Astrocyte (in vitro differentiated cells and primary cell): ENCODE measurements around the gene RAP1B. TPM values are rescaled to one million over a fixed set of nuclear protein-coding genes. Genes with fewer than 3 reads are reported as not detected.

ENCODE experiments used
- DNase-seq: peaks from one replicate; pipeline ENCODE4 v3.0.0-alpha.2; 2010; ENCODE audit warnings: low read depth
- FAIRE-seq: peaks from 2 replicates; lab custom pipeline; 2011; peaks lifted over from hg19 to GRCh38; lab: Jason Lieb, UNC
- H2AFZ ChIP-seq: 2 replicates; pipeline ENCODE4 v1.6.0; 2012; ENCODE audit warnings: low read depth, low read length, inconsistent platforms
- H3K27ac ChIP-seq: 2 replicates; pipeline ENCODE4 v1.5.1; 2011; ENCODE audit warnings: low read depth, low read length, inconsistent platforms
- H3K27me3 ChIP-seq: 2 replicates; pipeline ENCODE4 v1.6.0; 2011; ENCODE audit warnings: low read length, inconsistent platforms; ENCODE audit not compliant: insufficient read depth
- H3K36me3 ChIP-seq: 2 replicates; pipeline ENCODE4 v1.5.1; 2011; ENCODE audit warnings: low read length, inconsistent platforms; ENCODE audit not compliant: insufficient read depth
- H3K4me1 ChIP-seq: 2 replicates; pipeline ENCODE4 v1.5.1; 2011; ENCODE audit warnings: low read length, inconsistent platforms; ENCODE audit not compliant: insufficient read depth
- H3K4me2 ChIP-seq: 2 replicates; pipeline ENCODE4 v1.6.0; 2012; ENCODE audit warnings: low read length, inconsistent platforms
- H3K4me3 ChIP-seq: 2 replicates; pipeline ENCODE4 v1.5.1; 2011; ENCODE audit warnings: low read depth, mild to moderate bottlenecking, low read length, inconsistent platforms; ENCODE audit not compliant: insufficient read depth
- H3K79me2 ChIP-seq: 2 replicates; pipeline ENCODE4 v1.6.0; 2012; ENCODE audit warnings: mild to moderate bottlenecking, low read length, inconsistent platforms; ENCODE audit not compliant: insufficient read depth
- H3K9ac ChIP-seq: 2 replicates; pipeline ENCODE4 v1.6.0; 2012; ENCODE audit warnings: mild to moderate bottlenecking, low read length, inconsistent platforms
- H3K9me3 ChIP-seq: 2 replicates; pipeline ENCODE4 v1.5.1; 2012; ENCODE audit warnings: low read depth, mild to moderate bottlenecking, low read length, inconsistent platforms; ENCODE audit not compliant: insufficient read depth
- H4K20me1 ChIP-seq: 2 replicates; pipeline ENCODE4 v1.6.0; 2012; ENCODE audit warnings: low read length, inconsistent platforms; ENCODE audit not compliant: insufficient read depth
- H3K27ac Mint-ChIP-seq: one replicate; pipeline ENCODE4 v1.8.0; 2021; ENCODE audit warnings: mild to moderate bottlenecking, mixed read lengths; ENCODE audit not compliant: unreplicated experiment
- H3K27me3 Mint-ChIP-seq: one replicate; pipeline ENCODE4 v1.8.0; 2021; ENCODE audit warnings: low read depth, mixed read lengths; ENCODE audit not compliant: unreplicated experiment
- H3K36me3 Mint-ChIP-seq: one replicate; pipeline ENCODE4 v1.8.0; 2021; ENCODE audit warnings: low read depth, mixed read lengths; ENCODE audit not compliant: unreplicated experiment
- H3K4me1 Mint-ChIP-seq: one replicate; pipeline ENCODE4 v1.8.0; 2021; ENCODE audit warnings: low read depth, mixed read lengths; ENCODE audit not compliant: unreplicated experiment
- H3K4me3 Mint-ChIP-seq: one replicate; pipeline ENCODE4 v1.8.0; 2021; ENCODE audit warnings: mild to moderate bottlenecking, moderate library complexity, mixed read lengths; ENCODE audit not compliant: unreplicated experiment
- H3K9me3 Mint-ChIP-seq: one replicate; pipeline ENCODE4 v1.8.0; 2021; ENCODE audit warnings: mild to moderate bottlenecking, mixed read lengths; ENCODE audit not compliant: unreplicated experiment
- CTCF ChIP-seq: IDR thresholded peaks from 2 replicates; pipeline ENCODE4 v1.5.1; 2011; ENCODE audit warnings: low read depth, mild to moderate bottlenecking, inconsistent platforms, low read length, moderate library complexity; ENCODE audit not compliant: insufficient read depth
- EZH2 ChIP-seq: IDR thresholded peaks from 2 replicates; pipeline ENCODE4 v1.6.1; 2012; ENCODE audit warnings: mild to moderate bottlenecking, low read length, inconsistent platforms; ENCODE audit not compliant: insufficient read depth
- total RNA-seq: library from RNA; stranded (reverse); gene quantifications from 2 replicates; pipeline ENCODE4 v1.2.1, GENCODE V29; 2021

RAP1B gene
- total RNA-seq, 1 donor from 2014 or later = 216 TPM

- no peaks in the 10 kb centered on the region for H3K9me3 Mint-ChIP-seq
- Histone ChIP-seq H3K27ac (peak overlapping the region; percentile 96), H3K4me1 (peaks cover 22% of the 10 kb centered on the region), H3K79me2 (peaks cover 40% of the 10 kb centered on the region), H3K27me3 (no peaks in the 10 kb centered on the region), H4K20me1 (peaks cover 37% of the 10 kb centered on the region), H3K4me3 (peak overlapping the region; percentile 85), H3K9me3 (no peaks in the 10 kb centered on the region), H3K9ac (peak overlapping the region; percentile 100), H3K36me3 (no peaks in the 10 kb centered on the region), H3K4me2 (peak overlapping the region; percentile 97), H2AFZ (peak overlapping the region; percentile 97)
- no peak for FAIRE-seq
- H3K36me3 Mint-ChIP-seq = peaks cover 3% of the 10 kb centered on the region
- peak overlapping the region; percentile 96 for H3K27ac Mint-ChIP-seq
- H3K4me3 Mint-ChIP-seq = peak overlapping the region; percentile 84
- peaks cover 24% of the 10 kb centered on the region for H3K4me1 Mint-ChIP-seq
- peak; percentile 39 for DNase-seq
- H3K27me3 Mint-ChIP-seq = no peaks in the 10 kb centered on the region
- no peak for TF ChIP-seq EZH2
- TF ChIP-seq CTCF = no peak
Observed at GRCh38 chr12:68609998-68610369, 715 bp upstream of the RAP1B start.

- no peak overlapping the region for H2AFZ ChIP-seq
- H3K9me3 ChIP-seq = no peaks in the 10 kb centered on the region
- no peak for FAIRE-seq
- peaks cover 31% of the 10 kb centered on the region for H3K4me1 Mint-ChIP-seq
- H3K27me3 Mint-ChIP-seq = no peaks in the 10 kb centered on the region
- H3K4me1 ChIP-seq = peaks cover 22% of the 10 kb centered on the region
- H3K9me3 Mint-ChIP-seq = no peaks in the 10 kb centered on the region
- peak overlapping the region; percentile 90 for H3K4me3 ChIP-seq
- H4K20me1 ChIP-seq = peaks cover 49% of the 10 kb centered on the region
- H3K27ac ChIP-seq = peak overlapping the region; percentile 98
- peak overlapping the region; percentile 96 for H3K27ac Mint-ChIP-seq
- H3K79me2 ChIP-seq = peaks cover 53% of the 10 kb centered on the region
- peak overlapping the region; percentile 88 for H3K4me2 ChIP-seq
- no peaks in the 10 kb centered on the region for H3K36me3 ChIP-seq
- peaks cover 3% of the 10 kb centered on the region for H3K36me3 Mint-ChIP-seq
- DNase-seq = peak; percentile 59
- H3K9ac ChIP-seq = peak overlapping the region; percentile 100
- H3K4me3 Mint-ChIP-seq = peak overlapping the region; percentile 96
- no peaks in the 10 kb centered on the region for H3K27me3 ChIP-seq
- TF ChIP-seq CTCF (no peak), EZH2 (no peak)
Observed at GRCh38 chr12:68611094-68611805, 551 bp downstream of the RAP1B start.

GRCh38 chr12:68611806-68612160 lies 1.1 kb downstream of the RAP1B start:
- Mint-ChIP-seq H3K4me3 (peak overlapping the region; percentile 96), H3K36me3 (peaks cover 3% of the 10 kb centered on the region), H3K27me3 (no peaks in the 10 kb centered on the region), H3K9me3 (no peaks in the 10 kb centered on the region), H3K4me1 (peaks cover 31% of the 10 kb centered on the region), H3K27ac (peak overlapping the region; percentile 96)
- H2AFZ ChIP-seq = no peak overlapping the region
- no peaks in the 10 kb centered on the region for H3K9me3 ChIP-seq
- FAIRE-seq (no peak), DNase-seq (no peak)
- H3K79me2 ChIP-seq = peaks cover 58% of the 10 kb centered on the region
- peak overlapping the region; percentile 100 for H3K9ac ChIP-seq
- peaks cover 24% of the 10 kb centered on the region for H3K4me1 ChIP-seq
- H3K4me3 ChIP-seq = peak overlapping the region; percentile 90
- no peaks in the 10 kb centered on the region for H3K27me3 ChIP-seq
- no peaks in the 10 kb centered on the region for H3K36me3 ChIP-seq
- peaks cover 54% of the 10 kb centered on the region for H4K20me1 ChIP-seq
- H3K27ac ChIP-seq = peak overlapping the region; percentile 98
- TF ChIP-seq CTCF (no peak), EZH2 (no peak)
- peak overlapping the region; percentile 88 for H3K4me2 ChIP-seq
